ENCODE measurements around the gene CDK5. TPM values are rescaled to one million over a fixed set of nuclear protein-coding genes. Genes with fewer than 3 reads are reported as not detected.

CDK5 gene
- total and polyA plus RNA-seq, 10 donors: 6.3 to 17.9 (median 9.7) TPM

DNA sequence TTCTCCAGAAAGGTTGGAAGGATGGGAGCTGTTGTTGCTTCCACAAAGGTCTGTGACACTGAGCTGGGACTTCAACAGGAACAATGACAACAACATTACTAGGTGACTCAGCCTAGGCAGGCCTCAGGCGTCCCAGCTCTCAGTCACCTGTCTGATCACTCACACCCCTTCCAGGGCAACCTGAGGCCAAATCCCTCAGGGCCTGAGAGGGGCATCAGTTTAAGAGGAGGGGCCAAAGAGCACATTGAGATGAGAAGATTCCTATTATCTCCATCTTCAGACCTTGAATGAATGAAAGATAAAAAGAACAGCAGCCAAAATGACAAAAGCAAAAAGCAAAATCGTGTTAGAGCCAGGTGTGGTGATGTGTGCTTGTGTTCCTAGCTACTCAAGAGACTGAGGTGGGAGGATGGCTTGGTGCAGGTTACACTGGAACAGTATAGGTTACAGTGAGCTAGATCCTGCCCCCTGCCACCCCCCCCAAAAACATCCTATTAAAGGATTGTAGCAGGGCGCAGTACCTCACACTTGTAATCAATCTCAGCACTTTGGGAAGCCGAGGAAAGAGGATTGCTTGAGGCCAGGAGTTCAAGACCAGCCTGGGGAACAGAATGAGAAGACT, 33.2 kb downstream of the CDK5 start, which contains the start of gene ATG9B:
TSS of gene ATG9B (minus strand) at position 60 of the 622 bp plus-strand sequence. CDS start 71 bp downstream, outside the sequence.
- WGBS, 5 donors: 74 to 90% (median 78%) methylated on average over 4 of the region's 4 CpGs
- H3K4me1 ChIP-seq: peaks cover 6 to 19% (median 18%) of the 10 kb centered on the region in 6 donors
- no peak within 1 kb of the TSS for H3K27ac ChIP-seq
- no peak for DNase-seq
- no peaks in the 10 kb centered on the region for H3K9me3 ChIP-seq
- intact Hi-C loops (cut with DNase I; ENCODE audit: low total_unique reads): no loop called here
- H3K4me3 ChIP-seq: no peak within 1 kb of the TSS
- TF ChIP-seq POLR2AphosphoS5 (IDR thresholded peaks at IDR 0.05): no peak
- TF ChIP-seq, protein P1, sequence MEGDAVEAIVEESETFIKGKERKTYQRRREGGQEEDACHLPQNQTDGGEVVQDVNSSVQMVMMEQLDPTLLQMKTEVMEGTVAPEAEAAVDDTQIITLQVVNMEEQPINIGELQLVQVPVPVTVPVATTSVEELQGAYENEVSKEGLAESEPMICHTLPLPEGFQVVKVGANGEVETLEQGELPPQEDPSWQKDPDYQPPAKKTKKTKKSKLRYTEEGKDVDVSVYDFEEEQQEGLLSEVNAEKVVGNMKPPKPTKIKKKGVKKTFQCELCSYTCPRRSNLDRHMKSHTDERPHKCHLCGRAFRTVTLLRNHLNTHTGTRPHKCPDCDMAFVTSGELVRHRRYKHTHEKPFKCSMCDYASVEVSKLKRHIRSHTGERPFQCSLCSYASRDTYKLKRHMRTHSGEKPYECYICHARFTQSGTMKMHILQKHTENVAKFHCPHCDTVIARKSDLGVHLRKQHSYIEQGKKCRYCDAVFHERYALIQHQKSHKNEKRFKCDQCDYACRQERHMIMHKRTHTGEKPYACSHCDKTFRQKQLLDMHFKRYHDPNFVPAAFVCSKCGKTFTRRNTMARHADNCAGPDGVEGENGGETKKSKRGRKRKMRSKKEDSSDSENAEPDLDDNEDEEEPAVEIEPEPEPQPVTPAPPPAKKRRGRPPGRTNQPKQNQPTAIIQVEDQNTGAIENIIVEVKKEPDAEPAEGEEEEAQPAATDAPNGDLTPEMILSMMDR (IDR thresholded peaks at IDR 0.05 in 8 of 11, conservative IDR thresholded peaks at IDR 0.05 in 3 of 11): no peak
- TF ChIP-seq POLR2A (IDR thresholded peaks at IDR 0.05): no peak
- no peaks in the 10 kb centered on the region for H3K36me3 ChIP-seq
- peaks cover 0 to 42% (median 9%) of the 10 kb centered on the region in 7 donors for H3K27me3 ChIP-seq (replicated peaks in 1 of 7)

DNA sequence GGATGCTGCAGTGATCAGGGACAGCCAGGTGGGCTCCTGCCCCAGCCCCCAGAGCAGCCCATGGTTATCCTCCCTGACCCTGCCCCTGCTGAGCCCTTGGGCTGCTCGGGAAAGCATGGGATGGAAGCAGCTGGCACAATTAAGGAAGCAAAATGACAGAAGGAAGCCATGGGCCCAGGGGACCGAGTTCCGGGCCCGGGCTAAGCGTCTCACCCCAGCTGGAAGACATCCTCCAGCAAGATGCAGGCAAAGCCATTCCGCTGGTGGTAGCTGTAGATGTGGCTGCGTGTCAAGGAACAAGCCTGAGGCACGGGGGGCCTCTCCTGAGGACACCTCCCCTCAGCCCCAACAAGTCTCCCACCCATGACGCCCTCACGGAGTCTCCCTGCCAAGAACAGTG, 34.5 kb downstream of the CDK5 start:
- no peaks in the 10 kb centered on the region for H3K36me3 ChIP-seq
- H3K4me1 ChIP-seq: peaks cover 12 to 23% (median 22%) of the 10 kb centered on the region in 6 donors
- no peak overlapping the region for H3K4me3 ChIP-seq
- no peak for DNase-seq
- intact Hi-C loops (cut with DNase I; ENCODE audit: low total_unique reads): no loop called here
- H3K27me3 ChIP-seq (replicated peaks in 1 of 7): peaks cover 0 to 55% (median 22%) of the 10 kb centered on the region in 7 donors
- no peak for TF ChIP-seq POLR2A (IDR thresholded peaks at IDR 0.05)
- no peak for TF ChIP-seq POLR2AphosphoS5 (IDR thresholded peaks at IDR 0.05)
- TF ChIP-seq, protein P1 (IDR thresholded peaks at IDR 0.05 in 8 of 11, conservative IDR thresholded peaks at IDR 0.05 in 3 of 11): no peak
- no peaks in the 10 kb centered on the region for H3K9me3 ChIP-seq
- no peak overlapping the region for H3K27ac ChIP-seq
- WGBS, 5 donors: 73 to 88% (median 75%) methylated on average over 9 to 10 of the region's 10 CpGs

DNA sequence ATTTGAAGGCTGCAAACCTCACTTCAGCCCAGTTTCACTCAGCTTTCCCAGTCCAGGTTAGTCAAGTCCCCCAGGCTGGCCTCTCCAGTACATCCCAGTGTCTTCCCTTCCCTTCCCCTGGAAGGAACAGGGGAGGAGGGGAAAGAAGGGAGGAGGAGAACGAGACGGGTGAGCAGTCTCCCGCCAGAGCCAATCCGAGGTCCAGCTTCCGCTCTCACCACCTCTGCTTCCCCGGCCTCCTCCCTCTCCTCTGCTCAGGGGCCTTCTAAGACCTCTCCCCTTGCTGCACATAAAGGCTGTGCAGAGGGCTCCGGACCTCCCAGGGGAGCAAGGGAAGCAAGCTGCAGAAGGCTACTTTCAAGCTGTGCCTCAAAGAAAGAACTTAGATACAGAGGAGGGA, 37.5 kb downstream of the CDK5 start:
- no peak overlapping the region for H3K4me3 ChIP-seq
- WGBS, 5 donors: 50 to 74% (median 69%) methylated on average over 7 of the region's 7 CpGs
- intact Hi-C loops (cut with DNase I; ENCODE audit: low total_unique reads): no loop called here
- peaks cover 0 to 63% (median 25%) of the 10 kb centered on the region in 7 donors for H3K27me3 ChIP-seq (replicated peaks in 1 of 7)
- TF ChIP-seq, protein P1 (IDR thresholded peaks at IDR 0.05 in 8 of 11, conservative IDR thresholded peaks at IDR 0.05 in 3 of 11): no peak
- H3K9me3 ChIP-seq: no peaks in the 10 kb centered on the region
- H3K4me1 ChIP-seq: peaks cover 16 to 44% (median 29%) of the 10 kb centered on the region in 6 donors
- H3K27ac ChIP-seq: no peak overlapping the region
- DNase-seq: no peak
- peaks cover 0 to 2% (median 0%) of the 10 kb centered on the region in 6 donors for H3K36me3 ChIP-seq

DNA sequence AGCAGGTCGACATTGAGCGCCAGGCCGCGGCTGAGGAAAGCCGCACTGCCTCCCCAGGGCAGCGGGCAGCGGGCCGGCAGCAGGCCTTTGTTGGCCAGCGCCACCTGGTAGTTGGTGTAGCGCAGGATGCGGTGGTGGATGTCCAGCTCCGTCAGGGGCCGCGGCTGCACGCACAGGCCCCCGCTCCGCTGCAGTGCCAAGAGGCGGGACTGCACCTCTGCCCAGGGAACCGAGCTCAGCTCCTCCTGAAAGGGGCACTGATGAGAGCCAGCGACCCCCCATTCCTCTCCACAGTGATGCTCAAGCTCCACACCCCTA, 38.6 kb downstream of the CDK5 start:
- TF ChIP-seq POLR2AphosphoS5 (IDR thresholded peaks at IDR 0.05) (no peak), POLR2A (IDR thresholded peaks at IDR 0.05) (no peak)
- Histone ChIP-seq H3K27ac (no peak overlapping the region), H3K4me1 (peaks cover 16 to 56% (median 40%) of the 10 kb centered on the region in 6 donors), H3K27me3 (replicated peaks in 1 of 7) (peaks cover 0 to 62% (median 25%) of the 10 kb centered on the region in 7 donors), H3K9me3 (no peaks in the 10 kb centered on the region), H3K36me3 (peaks cover 0 to 13% (median 0%) of the 10 kb centered on the region in 6 donors), H3K4me3 (peak overlapping the region; percentile 4 to 67 (median 33))
- DNase-seq: no peak
- intact Hi-C loops (cut with DNase I; ENCODE audit: low total_unique reads): no loop called here
- WGBS, 5 donors: 14 to 41% (median 20%) methylated on average over 5 to 20 of the region's 20 CpGs

Measured in spleen (tissue), 11 donors.